HG02970 (cell line): ENCODE data around the gene DENND10.
"Not testable (repeated sequence)": the region's sequence is repeated elsewhere in the genome, so short reads cannot be mapped to it uniquely, and the experiment has no call there.

ENCODE experiments used
- ATAC-seq: cut with Tn5 transposase; IDR thresholded peaks from one replicate; pipeline ENCODE4 v1.9.1; 2021; ENCODE audit warnings: mild to moderate bottlenecking, moderate library complexity, moderate number of reproducible peaks; ENCODE audit not compliant: unreplicated experiment, low FRiP score

The DENND10 gene

GRCh38 chr10:119129721-119130120 is 25.8 kb downstream of the DENND10 start:
- no peak for ATAC-seq

GRCh38 chr10:119131512-119132240 is 27.8 kb downstream of the DENND10 start:
- ATAC-seq, result peak; percentile 51

- no peak for ATAC-seq
These were observed 28.8 kb downstream of the DENND10 start for GRCh38 chr10:119132521-119133345.

DNA sequence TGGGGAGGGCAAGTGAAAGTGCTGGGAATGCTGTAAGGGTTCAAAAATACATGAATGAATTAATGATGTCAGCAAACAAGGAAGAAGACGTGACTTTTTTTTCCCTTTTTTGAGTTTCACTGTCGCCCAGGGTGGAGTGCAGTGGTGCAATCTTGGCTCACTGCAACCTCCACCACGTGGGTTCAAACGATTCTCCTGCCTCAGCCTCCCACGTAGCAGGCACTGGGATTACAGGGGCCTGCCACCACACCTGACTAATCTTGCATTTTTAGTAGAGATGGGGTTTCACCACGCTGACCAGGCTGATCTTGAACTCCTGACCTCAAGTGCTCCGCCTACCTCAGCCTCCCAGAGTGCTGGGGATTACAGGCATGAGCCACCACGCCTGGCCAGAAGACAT is 30.0 kb downstream of the DENND10 start:
- no peak for ATAC-seq

DNA sequence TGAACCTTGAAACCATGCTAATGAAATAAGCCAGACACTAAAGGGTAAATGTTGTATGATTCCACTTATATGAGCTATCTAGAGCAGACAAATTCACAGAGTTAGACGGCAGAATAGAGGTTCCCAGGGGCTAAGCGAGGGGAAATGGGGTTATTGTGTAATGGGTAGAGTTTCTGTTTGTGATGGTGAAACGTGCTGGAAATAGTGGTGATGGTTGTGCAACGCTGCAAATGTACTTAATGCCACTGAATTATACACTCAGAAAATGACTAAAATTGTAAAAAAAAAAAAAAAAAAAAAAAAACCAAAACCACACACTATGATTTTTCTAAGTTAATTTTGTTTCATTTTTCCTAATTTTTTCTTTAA is 31.6 kb downstream of the DENND10 start:
- ATAC-seq, result no peak

GRCh38 chr10:119136084-119136483 is 32.2 kb downstream of the DENND10 start:
- ATAC-seq, result no peak

GRCh38 chr10:119137878-119138277 is 34.0 kb downstream of the DENND10 start:
- ATAC-seq, result not testable (repeated sequence)

GRCh38 chr10:119138346-119139306 is 34.7 kb downstream of the DENND10 start:
- no peak for ATAC-seq

DNA sequence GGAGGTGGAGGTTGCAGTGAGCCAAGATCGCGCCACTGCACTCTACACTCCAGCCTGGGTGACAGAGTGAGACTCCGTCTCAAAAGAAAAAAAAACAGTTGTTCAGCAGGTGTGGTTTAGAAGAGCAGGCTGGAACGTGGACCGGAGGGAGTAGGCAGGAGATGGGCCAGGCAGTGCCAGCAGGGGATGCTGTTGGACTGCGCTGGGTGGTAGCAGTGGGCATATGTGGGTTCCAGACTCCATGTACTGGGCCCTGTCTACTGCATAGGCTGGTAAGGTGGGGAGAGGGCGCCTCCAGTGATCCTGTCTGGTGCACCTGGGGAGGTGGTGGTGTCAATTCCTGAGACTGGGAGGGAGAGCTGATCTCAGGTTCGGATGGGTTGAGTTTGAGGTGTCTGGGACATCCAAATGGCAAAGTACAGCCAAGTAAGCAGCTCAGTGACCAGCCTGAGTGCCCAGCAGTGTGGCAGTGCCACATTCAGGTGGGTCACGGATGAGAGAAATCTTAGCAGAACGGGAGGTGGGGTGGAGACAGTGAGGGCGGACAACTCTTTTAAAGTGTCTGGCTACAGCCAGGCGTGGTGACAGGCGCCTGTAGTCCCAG is 35.7 kb downstream of the DENND10 start:
- ATAC-seq, result no peak

DNA sequence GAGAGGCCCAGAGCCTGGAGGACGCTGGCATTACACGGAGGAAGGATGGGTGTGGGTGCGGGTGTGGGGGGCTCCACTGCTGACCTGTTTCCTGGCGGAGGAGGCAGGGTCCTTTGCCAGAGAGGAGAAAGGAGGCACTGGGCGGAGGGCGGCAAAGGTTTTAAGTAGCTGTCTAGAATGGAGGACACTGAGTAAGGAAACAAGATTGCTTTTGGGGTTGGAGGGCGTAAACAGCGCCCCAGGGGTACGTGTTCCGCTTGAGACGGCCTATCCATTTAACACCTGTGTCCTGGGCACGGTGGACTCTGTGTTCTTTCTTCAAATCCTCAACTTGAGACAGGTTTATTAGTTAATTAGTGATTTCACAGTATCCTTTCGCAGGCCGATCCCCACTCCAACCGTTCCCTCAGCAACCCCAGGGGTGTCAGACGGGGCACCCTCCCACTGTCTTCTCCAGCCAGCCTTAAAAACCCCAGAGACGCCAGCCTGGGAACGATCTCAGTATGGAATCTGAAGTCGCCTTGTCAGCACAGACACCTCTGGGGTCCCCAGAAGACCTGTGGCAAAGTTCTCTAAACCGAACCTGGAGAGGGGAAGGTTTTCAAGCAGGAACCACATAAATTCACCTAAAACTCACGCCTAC is 36.8 kb downstream of the DENND10 start:
- no peak for ATAC-seq

- ATAC-seq, result no peak
These were observed 39.7 kb downstream of the DENND10 start for GRCh38 chr10:119143657-119144056.

DNA sequence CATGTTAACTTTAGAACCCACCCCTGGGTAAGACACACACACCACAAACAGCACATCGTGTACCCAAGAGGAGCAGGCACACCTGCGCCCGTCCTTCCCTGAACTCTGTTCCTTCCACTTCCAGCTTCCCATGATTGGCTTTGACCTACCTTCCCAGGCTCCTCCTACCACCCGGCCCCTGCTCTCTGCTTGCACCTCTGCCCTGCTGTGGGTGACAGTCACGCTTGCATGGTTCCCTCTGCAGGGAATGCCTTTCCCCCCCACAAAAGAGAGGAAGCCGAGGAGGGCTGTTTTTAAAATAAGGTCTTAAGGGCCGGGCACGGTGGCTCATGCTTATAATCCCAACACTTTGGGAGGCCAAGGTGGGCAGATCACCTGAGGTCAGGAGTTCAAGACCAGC is 45.2 kb downstream of the DENND10 start:
- ATAC-seq, result no peak

GRCh38 chr10:119149729-119150128 is 45.8 kb downstream of the DENND10 start:
- no peak for ATAC-seq

DNA sequence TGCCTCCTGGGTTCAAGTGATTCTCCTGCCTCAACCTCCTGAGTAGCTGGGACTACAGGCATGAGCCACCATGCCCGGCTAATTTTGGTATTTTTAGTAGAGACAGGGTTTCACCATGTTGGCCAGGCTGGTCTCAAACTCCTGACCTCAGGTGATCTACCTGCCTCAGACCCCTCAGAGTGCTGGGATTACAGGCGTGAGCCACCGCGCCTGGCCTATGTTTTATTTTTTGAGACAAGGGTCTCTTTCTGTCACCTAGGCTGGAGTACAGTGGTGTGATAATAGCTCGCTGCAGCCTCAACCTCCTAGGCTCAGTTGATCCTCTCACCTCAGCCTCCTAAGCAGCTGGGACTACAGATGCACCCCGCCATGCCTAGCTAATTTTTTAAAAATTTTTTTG is 47.7 kb downstream of the DENND10 start:
- ATAC-seq, result not testable (repeated sequence)

DNA sequence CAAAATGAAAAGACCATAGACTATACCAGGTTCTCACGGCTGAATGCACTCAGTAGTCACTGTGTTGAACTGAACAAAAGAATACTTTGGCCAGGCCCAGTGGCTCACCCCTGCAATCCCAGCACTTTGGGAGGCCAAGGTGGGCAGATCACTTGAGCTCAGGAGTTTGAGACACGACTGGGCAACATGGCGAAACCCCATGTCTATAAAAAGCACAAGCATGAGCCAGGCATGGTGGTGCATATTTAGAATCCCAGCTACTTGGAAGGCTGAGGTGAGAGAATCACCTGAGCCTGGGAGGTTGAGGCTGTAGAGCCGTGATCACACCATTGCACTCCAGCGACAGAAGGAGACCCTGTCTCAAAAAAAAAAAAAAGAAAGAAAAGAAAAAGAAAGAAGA is 49.1 kb downstream of the DENND10 start:
- no peak for ATAC-seq

GRCh38 chr10:119153661-119154060 is 49.7 kb downstream of the DENND10 start:
- no peak for ATAC-seq

GRCh38 chr10:119159332-119159731 is 55.4 kb downstream of the DENND10 start:
- no peak for ATAC-seq

GRCh38 chr10:119161680-119162451 is 58.0 kb downstream of the DENND10 start:
- no peak for ATAC-seq

- ATAC-seq, result no peak
These were observed 58.7 kb downstream of the DENND10 start for GRCh38 chr10:119162452-119163092.
